Superior temporal gyrus (tissue), 1 donor: ENCODE data around the gene ASPA.
"Not testable (repeated sequence)": the region's sequence is repeated elsewhere in the genome, so short reads cannot be mapped to it uniquely, and the experiment has no call there.

ENCODE experiments used
- DNase-seq: peaks from one replicate; pipeline ENCODE4 v3.0.0-alpha.2; 2016; ENCODE audit errors: extremely low spot score

The ASPA gene

DNA sequence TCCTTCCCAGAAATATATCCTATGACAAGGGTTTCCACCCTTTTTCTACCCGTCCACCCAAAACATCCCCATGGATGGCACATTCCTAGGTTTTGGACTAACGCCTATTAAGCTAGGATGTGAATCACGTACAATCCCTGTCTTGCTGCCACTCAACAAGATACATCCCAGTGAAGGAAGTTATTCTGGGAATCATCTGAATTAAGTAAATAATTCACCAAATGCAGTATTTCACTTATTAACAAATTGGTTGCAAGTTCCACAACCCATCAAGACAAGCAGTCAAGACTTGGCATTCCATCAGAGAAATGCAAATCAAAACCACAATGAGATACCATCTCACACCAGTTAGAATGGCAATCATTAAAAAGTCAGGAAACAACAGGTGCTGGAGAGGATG lies 32.1 kb downstream of the ASPA start:
- DNase-seq, result no peak

DNA sequence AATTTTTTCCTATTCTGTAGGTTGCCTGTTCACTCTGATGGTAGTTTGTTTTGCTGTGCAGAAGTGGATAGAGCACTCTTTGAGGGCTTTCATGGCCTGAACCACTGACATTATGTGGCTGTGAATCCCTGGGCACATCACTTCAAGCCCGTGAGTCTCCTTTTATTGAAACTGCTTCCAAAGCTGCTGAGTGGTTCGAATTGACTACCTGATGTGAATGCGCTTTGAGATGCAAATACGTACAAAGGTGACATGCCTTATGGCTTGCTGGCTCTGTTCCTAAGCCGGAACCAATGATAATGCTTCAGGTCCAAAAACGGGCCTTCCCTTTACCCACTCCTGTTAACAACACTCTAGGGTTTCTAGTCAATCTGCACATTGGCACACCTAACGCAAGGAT lies 34.3 kb downstream of the ASPA start:
- no peak for DNase-seq

DNA sequence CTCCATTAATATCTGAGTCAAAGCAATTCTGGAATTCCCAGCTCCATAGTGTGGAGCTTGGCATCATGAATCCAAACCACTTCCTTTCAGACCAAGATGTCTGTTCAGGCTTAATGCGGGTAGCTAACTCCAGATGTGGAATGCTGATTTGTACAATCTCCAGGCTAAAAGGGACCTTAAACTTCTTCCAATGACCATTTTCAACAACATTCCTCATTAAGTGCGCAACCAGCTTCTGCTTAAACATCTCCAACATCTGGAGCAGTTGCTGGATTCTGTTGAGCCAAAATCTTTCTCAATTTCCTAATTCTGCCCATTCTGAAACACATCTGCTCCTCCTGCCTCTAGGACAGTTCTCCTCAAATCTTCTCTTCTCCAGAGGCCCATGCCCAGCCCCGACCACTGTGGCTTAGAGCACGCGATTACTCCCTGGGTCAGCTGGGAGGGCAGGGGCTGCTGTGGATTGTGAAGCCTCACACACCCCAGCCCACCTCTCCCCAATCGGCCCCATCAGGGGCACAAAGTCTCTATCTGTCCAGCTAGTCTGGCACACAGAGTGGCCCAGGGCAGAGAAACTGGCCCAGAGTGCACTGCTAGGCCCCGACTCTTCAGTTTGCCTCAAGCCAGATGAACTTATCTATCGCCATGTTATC lies 36.2 kb downstream of the ASPA start:
- no peak for DNase-seq

DNA sequence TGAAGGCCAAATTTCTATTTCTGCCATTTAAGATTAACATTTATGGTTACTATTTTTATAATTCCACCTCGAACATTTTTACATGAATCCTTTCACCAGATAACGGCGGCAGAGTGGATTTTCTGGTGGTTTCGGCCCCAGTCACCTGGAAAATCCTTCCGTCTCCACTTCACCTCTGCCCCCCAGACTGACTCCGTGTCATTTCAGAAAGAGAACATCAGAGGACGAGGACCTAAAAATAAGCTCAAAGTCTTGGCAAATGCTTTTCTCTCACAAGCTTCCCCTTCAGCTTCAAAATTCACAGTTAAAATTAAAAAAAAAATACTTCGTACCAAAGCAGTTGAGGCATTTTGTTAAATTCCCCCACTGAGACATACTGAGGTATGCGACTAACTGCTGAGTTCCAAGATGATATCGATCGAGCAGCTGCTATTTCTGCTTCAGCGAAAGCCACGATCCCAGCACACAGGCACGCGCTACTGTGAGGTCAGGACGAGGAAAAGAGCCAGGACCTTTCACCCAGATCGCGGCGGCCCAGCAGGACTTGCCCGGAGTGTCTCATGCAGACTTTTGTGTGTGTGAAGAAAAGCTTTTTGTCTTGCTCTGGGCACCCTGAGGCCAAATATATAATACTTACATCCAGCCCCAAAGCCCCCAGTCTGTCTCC lies 36.8 kb downstream of the ASPA start:
- peak; percentile 93 for DNase-seq

- no peak for DNase-seq
Measured at GRCh38 chr17:3513305-3514035, 37.7 kb downstream of the ASPA start.

- DNase-seq, result not testable (repeated sequence)
Measured at GRCh38 chr17:3514167-3514566, 38.4 kb downstream of the ASPA start.

GRCh38 chr17:3514873-3515272 lies 39.1 kb downstream of the ASPA start:
- no peak for DNase-seq

DNA sequence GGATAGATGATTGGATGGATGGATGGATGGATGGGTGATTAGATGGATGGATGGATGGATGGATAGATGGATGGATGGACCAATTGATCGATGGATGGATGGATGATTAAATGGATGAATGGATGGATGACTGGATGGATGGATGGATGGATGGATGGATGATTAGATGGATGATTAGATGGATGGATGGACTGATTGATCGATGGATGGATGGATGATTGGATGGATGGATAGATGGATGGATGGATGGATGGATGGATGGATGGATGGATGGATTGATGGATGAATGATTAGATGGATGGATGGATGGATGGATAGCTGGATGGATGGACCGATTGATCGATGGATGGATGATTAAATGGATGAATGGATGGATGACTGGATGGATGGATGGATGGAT lies 43.7 kb downstream of the ASPA start:
- not testable (repeated sequence) for DNase-seq

DNA sequence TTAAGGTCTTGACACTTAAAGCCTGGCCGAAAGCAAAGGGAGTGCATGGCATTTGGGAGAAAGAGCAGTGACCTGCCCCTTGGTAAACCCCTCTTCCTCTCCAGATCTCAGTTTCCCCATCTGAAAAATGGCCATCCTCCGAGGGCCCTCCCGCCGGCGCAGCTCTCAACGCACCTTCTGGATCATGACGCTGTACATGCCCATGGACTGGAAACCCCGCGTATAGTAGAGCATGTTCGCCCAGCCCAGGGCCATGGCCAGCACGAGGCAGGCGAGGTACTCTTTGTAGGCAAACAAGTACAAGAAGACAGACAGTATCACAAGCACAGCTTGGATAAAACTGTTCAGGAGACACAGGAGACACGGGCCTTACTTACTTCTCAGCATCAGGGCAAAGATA lies 48.2 kb downstream of the ASPA start:
- DNase-seq, result no peak

GRCh38 chr17:3526491-3526890 lies 50.7 kb downstream of the ASPA start:
- no peak for DNase-seq

- DNase-seq, result no peak
Measured at GRCh38 chr17:3526971-3527370, 51.2 kb downstream of the ASPA start.

- DNase-seq, result no peak
Measured at GRCh38 chr17:3527468-3527867, 51.7 kb downstream of the ASPA start.

DNA sequence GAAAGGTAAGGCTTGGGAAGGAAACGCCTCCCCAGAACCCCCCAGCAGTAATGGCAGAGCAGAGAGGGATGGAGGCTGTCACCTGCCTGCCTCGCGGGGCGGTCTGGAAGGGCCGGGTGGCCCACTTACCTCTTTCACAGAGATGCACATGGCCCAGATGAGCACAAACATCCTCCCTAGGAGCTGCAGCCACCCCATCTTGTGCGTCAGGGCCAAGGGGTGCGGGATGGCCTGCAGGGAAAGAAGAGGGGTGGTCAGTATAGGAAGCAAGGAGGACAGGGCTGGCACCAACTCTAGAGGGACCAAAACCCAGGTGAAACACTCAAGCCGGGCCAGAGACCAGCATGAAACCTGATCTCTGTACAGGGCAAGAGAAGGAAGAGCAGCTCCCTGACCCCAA lies 52.1 kb downstream of the ASPA start:
- DNase-seq, result no peak

DNA sequence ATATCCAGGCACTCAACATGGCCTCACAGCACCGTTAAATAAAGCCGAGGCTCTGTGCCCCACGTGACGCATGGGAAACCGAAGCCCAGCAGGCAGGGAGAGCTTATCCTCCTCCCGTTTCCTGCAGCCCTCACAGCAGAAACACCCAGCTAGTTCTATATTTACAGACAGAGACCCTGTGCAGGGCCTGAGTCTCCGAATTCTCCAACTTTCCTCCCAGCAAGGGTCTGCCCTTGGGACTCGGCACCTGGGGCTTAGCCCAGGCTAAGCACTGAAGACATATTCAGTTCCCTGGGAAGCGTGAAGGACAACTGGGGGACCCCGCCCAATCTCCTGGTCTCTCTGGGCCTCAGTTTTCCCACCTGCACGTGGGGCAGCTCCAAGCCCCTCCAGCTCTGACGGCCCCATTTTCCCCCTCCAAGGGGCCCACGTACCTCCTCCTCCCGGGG lies 52.6 kb downstream of the ASPA start:
- DNase-seq, result no peak

DNA sequence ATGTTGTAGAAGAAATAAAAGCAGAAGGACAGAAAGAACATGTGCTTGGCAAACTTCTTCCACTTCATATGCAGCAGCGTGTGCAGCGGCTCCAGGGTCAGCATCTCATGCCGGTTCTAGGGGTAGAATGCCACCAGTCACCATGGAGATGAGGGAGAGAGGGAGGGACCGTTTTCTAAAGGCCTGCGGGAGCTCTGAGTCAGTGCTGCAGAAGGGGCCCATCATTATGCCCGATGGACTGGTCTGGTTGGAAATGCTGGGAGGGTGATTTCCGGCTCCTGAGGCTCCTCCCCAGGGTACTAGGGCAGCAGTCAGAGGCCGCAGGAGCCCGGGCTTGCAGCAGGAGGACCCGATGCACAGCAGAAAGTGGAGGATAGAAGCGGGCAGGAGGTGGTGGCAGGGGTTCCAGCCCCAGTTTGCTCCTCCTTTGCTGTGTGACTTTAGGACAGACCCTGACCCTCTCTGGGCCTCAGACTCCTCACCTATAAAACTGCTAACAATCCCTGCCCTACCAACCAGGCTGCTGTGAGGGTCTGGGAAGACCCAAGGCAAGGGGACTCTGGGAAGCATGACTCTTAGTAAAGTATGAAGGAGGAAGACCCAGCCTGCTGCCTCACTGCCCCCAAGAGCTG lies 53.2 kb downstream of the ASPA start:
- peak; percentile 17 for DNase-seq

DNA sequence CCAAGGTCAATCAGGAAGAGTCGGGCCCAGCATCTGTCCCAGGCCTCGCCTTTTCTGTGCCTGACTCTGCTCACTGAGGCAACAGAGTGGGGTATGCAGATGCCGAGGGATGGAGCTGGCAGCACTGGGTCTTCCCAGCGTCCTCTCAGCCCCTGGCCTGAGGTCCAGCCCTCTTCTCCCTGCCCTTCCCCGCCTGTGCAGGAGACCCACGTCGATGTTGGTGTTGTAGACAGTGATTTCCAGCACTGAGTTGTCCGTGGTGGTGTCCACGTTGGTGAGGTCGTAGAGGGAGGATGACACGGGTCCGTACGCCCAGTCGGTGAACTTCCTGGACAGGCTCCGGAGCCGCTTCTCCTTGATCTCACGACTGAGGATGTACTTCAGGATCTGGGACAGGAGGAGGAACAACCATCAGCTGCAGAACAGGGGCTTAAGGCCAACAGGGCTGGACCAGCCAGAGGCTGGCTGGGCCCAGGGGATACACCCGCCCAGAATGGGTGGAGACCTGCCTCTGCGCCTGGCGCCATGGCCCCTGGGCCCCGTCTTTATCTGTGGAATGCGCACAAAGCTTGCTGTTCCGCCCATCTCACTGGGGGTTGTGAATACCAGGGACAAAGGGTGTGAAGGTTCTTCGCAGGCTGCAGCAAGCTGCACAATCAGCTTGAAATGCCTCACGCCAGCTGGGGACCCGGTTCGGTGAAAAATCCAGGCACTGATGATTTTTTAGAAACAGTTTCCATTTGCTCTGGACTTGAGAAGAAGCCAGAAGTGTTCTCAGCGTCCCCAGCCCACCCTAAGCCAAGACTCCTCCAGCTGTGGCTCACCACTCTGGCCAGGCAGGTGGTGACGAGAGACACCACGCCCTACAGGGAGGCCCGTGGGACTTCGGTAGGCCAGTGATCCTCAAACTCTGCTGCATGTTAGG lies 54.3 kb downstream of the ASPA start:
- DNase-seq, result peak; percentile 78

DNA sequence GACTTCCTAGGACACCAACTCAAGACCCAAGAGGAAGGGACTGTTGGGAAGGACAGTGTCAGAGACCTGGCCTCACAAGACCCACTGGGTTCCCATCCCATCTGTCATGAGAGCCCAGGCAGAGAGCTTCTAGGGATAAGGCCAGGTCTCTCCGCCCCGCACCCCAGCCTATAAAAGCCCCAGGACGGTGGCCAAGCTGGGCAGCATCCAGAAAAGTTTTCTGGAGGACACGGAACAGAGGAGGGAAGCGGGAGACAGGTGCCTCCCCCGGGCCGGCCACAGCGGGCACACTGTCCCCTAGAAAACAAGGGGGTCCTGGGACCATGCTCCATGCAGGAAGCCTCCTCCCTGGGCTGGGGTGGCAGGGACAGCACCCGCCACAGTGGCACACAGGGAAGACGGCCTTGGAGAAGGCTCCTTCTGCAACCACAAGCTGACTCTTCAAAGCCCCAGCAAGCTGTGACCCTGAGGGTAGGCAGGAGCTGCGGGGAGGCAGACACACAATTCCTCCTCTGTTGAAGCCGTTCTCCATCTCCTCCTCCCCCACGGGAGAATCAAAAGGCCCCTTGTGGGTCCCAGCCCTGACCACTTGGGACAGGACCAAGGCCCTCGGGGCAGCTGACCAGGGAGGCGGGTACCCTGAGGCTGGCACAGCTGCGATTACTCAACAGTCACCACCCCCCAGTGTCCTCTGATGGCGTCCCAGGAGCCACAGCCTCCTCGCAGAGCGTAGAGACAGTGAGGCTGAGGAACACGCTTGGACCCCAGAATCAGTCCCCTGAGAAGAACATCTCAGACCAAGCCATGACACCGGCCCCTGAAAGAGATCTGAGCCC lies 55.7 kb downstream of the ASPA start:
- DNase-seq, result peak; percentile 99

- DNase-seq, result no peak
Measured at GRCh38 chr17:3532106-3532858, 56.5 kb downstream of the ASPA start.

DNA sequence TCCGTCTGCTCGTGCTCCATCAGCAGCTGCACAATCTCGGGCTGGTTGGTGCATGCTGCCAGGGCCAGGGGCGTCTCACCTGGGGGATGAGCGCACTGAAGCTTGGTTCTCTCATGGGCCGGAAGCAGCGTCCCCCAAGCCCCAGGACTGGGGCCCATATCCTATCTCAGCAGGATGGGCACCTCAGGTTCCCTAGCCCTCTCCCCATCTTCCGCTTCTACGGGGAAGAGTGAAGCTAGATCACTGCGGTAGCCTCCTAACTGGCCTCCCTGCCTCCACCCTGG lies 57.0 kb downstream of the ASPA start:
- no peak for DNase-seq

GRCh38 chr17:3533752-3534151 lies 58.0 kb downstream of the ASPA start:
- DNase-seq, result peak; percentile 9
